ENCODE measurements around the gene ZNF557.

The ZNF557 gene

DNA sequence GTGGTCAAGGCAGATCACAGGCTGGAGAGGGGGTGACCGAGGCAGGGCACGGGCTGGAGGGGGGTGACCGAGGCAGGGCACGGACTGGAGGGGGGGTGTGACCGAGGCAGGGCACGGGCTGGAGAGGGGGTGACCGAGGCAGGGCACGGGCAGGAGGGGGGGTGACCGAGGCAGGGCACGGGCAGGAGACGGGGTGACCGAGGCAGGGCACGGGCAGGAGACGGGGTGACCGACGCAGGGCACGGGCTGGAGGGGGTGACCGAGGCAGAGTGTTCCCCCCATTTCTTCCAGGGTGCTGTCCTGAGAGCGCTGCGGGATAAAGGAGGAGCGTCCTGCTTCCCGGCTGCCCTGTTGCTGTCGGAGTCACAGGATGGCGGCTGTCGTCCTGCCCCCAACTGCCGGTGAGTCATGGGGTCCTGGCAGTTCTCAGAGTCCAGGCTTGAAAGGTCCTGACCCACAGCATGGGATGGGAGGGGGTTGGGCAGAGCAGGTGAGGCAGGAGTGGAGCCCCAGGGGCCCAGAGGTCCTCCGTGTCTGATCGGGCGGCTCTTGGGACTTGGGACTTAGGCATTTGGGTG is 5.3 kb downstream of the ZNF557 start:
- no peak for DNase-seq (ENCODE audit: low read depth)

DNA sequence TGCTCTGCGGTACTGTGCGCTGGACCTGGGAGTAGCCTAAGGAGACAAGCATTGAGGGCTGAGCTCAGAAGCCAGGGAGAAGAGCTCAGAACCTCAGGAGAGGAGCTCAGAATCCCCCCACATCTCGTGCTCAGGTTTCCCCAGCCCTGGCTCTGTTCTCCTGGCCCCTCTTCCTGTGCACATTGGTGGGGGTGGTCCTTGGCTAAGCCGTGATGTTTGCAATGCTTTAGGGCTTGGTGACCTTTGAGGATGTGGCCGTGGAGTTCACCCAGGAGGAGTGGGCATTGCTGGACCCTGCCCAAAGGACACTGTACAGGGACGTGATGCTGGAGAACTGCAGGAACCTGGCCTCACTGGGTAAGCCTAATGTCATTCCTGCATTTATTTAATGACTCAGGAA is 6.6 kb downstream of the ZNF557 start:
- no peak for DNase-seq (ENCODE audit: low read depth)

DNA sequence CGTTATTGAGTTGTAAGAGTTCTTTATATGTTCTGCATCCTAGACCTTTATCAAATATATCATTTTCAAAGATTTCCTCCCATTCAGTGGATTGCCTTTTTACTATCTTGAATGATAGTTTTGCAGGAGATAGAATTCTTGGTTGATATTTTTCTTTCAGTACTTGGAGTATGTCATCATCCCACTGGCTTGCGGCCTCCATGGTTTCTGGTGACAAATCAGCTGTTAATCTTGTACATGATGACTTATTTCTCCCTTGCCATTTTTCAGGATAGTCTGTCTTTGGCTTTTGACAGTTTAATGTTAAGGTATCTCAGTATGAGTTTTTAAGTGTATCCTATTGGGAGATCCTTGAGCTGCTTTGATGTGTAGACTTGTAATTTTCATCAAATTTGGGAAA is 8.5 kb downstream of the ZNF557 start:
- no peak for DNase-seq (ENCODE audit: low read depth)

DNA sequence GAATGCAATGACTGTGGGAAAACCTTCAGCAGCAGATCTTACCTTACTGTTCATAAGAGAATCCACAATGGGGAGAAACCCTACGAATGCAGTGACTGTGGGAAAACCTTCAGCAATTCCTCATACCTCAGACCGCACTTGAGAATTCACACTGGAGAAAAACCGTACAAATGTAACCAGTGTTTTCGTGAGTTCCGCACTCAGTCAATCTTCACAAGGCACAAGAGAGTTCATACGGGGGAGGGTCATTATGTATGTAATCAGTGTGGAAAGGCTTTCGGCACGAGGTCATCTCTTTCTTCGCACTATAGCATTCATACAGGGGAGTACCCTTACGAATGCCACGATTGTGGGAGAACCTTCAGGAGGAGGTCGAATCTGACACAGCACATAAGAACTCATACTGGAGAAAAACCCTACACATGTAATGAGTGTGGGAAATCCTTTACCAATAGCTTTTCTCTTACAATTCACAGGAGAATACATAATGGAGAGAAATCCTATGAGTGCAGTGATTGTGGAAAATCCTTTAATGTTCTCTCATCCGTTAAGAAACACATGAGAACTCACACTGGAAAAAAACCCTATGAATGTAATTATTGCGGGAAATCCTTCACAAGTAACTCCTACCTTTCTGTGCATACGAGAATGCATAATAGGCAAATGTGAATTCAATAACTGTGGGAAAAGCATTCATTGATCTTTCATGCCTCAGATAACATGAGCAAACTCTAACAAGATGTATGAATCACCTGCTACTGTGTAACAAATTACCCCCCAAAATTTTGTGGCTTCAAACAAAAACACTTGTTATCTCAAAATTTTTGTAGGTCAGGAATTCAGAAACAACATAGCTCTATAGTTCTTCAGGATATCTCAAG is 13.8 kb downstream of the ZNF557 start:
- no peak for DNase-seq (ENCODE audit: low read depth)

DNA sequence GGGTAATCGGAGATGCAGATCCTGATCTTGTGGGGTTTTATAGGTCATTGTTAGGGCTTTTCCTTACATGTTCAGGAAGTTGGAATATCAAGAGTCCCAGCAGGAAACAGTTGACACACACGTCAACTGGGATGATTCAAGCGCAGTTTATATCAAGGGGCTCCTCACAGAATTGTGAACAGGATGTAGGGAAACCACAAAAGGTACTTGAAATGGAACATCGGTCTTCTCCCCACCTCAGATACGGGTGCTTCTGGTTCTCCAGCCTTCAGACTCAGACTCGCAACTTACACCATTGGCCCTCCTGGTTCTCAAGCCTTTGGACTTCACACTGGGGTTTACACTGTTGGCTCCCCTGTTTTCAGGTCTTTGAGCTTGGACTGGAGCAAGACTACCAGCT is 19.5 kb downstream of the ZNF557 start:
- DNase-seq (ENCODE audit: low read depth): no peak

DNA sequence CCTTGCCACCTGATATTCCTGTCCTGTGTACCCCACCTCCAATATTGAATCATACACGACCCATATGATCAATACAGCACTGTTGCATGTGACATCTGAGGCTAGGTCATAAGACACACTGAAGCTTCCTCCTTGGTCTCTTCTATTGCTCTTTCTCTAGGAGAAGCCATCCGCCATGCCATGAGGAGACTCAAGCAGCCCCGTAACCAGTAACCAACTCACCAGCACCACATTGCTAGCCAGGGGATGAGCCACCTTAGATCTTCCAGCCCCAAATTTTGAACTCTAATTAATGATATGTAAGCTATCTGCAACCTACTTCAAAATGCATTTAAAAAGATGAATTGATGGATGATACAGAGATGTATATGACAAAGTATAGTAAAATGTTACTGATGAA is 28.6 kb downstream of the ZNF557 start:
- no peak for DNase-seq (ENCODE audit: low read depth)

DNA sequence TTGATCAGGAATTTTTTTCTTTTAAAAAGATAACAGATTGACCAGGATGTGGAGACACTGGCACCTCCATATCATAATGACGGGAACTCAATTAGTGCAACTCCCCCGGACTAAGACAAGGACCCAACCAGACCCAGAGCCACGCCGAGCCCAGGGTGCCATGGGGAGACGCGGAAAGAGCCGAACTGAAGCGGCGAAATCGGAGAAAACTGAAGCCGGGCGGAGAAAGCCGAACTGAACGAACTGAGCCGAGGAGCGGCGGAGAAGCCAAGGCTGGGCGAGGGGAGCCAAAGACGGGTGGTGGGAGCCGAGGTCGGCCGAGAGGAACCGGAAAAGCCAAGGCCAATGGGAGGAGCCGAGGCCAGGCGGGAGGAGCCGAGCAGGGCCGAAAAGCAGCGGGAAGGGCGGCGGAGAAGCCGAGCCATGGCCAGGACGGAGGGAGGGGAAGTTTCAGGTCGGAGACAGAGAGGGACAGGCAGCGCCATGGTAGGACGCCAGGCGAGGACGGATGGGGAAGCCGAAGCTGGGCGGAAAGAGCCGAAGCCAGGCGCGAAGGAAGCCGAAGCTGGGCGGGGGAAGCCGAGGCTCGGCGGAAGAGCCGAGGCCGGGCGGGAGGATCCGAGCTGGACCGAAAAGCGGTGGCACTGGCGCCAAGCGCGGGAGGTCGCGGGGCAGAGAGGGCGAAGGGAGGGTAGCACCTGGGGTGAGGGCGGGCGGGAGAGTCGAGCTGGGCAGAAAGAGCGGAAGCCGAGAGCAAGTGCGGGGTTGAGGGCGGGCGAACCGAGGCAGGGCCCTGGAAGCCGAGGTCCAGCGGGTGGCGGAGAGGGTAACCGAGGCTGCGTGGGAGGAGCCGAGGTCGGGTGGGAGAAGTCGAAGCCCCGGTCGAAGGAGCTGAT is 29.4 kb downstream of the ZNF557 start:
- DNase-seq (ENCODE audit: low read depth): peak; percentile 77

DNA sequence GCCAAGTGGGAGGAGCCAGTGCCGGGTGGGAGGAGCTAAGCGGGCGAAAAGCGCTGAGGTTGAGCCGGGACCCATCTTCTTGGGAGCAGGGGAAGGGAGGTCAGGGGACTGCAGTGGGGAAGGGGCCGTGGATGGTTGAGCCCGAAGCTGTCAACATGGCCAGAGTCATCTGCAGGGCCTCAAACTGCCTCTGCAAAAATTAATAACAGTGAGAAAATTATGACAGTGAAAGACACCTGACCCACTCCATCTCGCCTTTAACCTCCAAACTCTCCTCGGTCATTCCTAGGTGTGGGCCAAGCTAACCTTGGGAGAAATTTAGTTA is 30.1 kb downstream of the ZNF557 start:
- no peak for DNase-seq (ENCODE audit: low read depth)

DNA sequence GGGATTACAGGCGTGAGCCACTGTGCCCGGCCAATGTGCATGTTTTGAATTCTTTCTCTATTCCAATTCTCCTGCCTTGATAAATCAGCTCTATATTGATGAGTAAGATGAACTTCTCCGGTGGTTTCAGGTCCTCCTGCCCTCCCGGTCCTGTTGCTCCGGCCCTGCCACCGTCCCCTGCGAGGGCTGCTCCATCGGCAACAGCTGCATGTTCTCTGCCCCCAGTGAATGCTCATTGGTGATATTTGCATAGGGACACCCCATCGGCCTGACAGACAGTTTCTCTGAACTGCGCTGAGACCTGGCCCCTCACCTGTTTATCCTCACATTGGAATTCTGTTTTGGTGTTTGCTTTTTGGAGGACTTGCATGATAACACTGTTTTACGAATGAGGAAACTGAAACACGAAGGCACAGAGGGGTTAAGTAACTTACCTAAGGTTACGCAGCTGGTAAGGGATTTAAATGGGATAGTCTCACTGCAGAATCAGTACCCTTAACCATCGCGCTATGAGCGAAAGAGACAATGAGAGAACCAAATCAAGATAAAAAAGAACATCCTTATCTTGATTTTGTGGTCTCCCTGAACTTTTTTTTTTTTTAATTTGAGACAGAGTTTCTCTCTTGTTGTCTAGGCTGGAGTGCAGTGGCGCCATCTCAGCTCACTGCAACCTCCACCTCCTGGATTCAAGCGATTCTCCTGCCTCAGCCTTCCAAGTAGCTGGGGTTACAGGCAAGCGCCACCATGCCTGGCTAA is 32.2 kb downstream of the ZNF557 start:
- DNase-seq (ENCODE audit: low read depth): no peak

DNA sequence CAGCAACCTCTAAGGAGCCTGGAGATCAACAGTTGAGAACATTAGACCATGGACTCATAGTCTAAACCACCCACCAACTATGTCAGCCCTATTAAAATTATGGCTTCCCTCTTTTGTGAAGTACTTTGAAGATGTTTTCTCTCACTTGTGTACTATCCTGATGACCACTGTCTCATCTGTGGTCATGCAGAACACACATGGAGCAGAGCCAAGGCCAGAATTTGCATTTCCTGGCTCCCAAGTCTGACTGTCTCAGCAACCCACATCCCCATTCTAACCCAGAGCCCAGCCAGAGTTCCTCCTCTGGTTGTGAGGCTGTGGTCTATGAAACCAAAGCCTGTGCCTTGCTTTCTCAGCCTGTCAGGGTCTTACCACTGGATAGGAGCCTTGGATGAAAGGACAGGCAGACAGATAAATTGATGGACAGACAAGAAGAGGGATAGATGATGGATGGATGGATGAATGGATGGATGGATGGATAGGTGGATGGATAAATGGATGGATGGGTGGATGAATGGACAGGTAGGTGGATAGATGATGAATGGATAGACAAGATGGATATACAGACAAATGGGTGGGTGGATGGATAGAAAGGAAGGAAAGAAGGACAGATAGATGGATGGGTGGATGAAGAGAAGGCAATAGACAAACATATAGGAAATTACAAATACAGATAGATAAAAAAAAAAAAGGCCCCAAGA is 35.4 kb downstream of the ZNF557 start:
- DNase-seq (ENCODE audit: low read depth): no peak

DNA sequence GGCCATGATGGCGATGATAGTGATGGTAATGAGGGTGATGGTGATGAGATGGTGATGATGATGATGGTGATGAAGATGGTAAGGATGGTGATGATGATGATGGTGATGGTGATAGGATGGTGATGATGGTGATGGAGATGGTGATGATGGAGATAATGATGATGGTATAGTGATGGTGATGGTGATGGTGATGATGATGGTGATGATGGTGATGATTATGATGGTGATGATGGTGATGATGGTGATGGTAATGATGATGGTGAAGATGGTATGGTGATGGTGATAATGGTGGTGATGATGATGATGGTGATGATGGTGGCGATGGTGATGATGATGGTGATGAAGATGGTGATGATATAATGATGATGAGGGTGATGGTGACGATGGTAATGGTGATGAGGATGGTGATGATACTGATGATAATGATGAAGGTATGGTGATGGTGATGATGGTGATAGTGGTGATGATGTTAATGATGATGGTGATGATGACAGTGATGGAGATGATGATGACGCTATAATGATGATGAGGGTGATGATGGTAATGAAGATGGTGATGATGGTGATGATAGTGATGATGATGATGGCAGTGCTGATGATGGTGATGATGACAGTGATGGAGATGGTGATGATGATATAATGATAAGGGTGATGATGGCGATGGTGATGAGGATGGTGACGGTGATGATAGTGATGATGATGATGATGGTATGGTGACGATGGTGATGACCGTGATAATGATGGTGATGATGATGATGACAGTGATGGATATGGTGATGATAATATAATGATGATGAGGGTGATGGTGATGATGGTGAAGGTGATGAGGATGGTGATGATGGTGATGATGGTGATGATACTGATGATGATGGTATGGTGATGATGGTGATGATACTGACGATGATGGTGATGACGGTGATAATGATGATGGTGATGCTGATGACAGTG is 37.5 kb downstream of the ZNF557 start:
- DNase-seq (ENCODE audit: low read depth): no peak

DNA sequence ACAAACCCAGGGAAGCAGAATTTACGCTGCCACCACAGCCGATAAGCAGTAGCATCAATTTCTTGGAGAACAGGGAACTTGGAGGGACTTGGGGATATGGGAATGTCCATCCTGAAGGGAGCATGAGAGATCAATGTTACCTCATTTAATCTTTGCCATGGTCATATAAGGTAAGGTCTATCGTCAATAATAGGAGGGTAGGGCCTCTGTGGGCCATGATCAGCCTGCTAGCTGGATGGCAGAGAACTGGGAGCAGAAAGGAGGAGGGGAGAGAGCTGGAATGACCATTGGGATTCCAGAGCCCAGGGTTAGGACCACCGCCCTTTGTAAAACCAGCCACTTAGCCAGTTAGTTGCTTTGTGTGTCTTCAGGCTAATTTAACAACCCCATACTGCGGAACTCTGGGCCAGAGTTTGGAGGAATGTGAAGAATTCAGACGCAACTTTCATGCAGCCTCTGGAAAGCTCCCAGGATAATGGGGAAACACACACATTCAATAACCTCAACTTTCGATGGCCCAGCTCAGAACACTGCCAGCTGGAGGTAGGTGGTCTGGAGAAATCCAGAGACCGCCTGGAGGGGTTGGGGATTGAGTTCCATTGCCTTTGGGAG is 40.3 kb downstream of the ZNF557 start:
- no peak for DNase-seq (ENCODE audit: low read depth)

DNA sequence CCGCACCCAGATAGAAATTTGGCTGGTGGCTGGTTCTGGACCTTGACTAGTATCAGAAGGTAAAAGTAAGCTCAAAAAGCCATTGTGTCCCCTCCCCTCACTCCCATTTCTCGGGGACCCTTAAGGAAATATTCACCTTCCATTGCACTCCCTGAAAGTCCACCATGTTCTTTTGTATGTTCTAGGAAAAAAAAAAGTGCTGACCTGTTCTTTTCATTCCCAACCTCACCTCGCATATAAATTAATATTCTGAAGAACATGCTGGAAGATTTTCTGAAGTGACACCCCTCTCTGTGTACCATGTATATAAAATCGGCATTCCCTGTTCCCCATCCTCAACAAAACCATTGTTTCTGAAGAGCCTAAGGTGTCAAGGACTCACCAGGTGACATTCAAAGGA is 43.2 kb downstream of the ZNF557 start:
- no peak for DNase-seq (ENCODE audit: low read depth)

DNA sequence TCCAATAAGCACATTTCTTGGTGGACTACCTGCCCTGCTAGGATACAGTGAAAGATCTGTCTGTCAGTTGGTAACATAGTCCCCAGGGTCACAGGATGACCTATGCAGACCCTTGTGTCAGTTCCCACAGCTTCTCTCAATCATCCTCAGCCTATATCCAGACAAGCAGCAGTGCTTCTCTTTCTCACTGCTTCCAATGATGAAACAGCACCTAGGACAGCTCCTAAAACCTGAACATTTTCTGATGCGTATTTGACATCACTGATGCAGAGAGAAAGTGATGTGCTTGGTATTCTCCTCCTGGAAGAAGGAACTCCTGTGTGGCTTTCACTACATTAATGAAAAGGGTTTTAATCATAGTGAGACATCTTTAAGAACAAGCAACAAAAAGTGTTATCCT is 43.7 kb downstream of the ZNF557 start:
- DNase-seq (ENCODE audit: low read depth): no peak

DNA sequence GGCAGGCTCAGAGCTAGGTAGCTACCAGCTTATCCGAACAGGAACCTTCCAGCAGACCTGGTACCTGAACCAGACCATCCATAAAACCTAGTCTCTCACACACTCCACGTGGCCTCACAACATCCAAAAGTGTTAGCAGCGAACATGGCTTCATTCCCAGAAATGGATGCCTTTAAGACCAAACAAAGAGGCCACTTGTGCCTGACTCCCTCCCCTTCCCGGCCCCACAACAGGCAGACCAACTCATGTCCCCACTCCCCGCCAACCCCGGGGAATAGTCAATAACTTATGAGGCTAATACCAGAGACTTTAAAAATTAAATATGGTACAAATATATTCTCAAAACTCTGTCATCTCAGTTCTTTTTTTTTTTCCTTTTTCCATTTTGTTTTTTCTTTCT is 46.2 kb downstream of the ZNF557 start:
- DNase-seq (ENCODE audit: low read depth): no peak

DNA sequence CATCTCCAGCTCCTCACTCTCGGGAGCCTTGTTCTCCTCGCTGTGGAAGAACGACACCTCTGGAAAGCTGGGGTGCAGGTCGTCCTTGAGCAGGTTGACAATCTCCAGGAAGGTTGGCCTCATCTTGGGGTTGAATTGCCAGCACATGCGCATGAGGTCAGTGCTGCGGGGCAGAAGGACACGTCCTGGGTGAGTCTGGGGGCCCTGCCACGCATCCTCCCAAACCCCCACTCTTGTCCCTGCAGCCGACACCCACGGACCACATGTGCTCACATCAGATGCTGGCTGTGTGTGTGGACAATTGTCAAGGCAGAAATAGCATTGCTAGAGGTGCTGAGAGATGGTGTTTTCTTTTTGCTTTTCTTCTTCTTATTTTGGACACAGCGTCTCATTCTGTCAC is 47.7 kb downstream of the ZNF557 start:
- DNase-seq (ENCODE audit: low read depth): no peak

DNA sequence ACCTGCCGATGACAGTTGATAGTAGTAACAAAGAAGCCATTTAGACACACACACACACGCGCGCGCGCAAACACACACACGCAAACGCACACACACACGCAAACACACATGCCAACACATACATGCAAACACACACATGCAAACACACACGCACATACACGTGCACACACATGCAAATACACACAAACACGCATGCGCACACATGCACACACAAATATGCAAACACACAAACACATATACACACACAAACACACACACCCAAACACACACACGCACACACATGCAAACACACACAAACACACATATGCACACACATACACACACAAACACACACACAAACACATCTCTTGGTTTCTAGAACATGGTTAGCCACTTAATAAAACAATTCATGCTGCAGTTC is 50.1 kb downstream of the ZNF557 start:
- DNase-seq (ENCODE audit: low read depth): no peak

DNA sequence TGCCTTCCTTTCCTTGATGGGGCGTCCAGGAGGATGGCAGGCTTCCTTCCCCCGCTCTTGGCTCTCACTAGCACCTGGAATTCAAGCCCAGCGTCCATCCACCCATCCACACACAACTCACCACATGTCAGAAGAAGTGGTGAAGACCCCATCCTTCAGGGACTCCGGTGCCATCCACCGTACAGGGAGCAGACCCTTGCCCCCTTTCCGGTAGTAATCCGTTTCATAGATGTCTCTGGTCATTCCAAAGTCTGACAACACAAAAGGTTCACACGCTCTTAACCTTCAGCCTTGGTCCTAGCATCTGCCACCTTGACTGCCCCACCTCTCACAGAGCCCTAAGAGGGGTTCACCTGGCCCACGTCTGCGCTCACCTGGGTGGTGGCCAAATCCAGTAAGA is 51.0 kb downstream of the ZNF557 start:
- no peak for DNase-seq (ENCODE audit: low read depth)

DNA sequence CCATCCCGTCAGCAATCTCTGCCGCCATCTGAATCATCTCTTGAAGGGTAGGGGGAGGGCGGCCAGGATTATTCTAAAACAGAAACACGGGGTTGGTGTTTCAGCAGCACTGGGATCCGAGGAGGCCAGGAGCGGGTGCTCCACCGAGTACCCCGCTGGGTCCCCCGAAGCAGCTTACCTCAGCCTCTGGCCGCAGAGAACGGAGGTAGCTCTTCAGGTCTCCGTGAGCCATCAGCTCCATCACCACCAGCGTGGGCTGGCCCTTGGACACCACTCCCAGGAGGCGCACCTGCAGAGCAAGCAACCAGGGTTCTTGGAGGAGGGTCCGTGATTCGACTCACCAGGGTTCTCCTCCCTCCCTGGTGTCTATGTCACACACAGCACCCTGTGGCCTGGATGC is 53.2 kb downstream of the ZNF557 start:
- no peak for DNase-seq (ENCODE audit: low read depth)

DNA sequence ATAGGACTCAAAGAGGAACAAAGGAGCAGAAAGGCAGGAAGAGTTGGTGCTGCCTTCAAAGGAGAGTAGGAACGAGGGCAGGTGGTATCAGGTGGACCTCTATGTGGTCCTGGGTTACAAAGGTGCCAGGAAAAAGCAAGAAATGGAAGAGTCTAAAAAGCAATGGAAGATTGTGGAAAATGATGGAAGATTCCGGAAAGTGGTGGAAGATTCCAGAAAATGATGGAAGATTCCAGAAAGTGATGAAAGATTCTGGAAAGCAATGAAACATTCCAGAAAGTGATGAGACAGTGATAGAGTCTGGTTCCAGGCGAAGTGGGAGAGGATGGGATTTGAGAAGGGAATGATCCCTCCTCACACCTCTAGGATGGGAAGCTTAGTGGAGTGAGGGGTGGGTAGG is 55.3 kb downstream of the ZNF557 start:
- DNase-seq (ENCODE audit: low read depth): no peak

Data from activated gamma-delta T cell treated with anti-CD3 and anti-CD28 coated beads, Interleukin-2, amount 50 U/mL, for 16 hours (primary cell).